ENCODE results near the gene CBARP.

- TF ChIP-seq TAF1 (IDR thresholded peaks at IDR 0.05; ENCODE audit: borderline replicate concordance, insufficient read depth, low read length): no peak
- no peak for TF ChIP-seq SIN3A (IDR thresholded peaks at IDR 0.05; ENCODE audit: borderline replicate concordance, insufficient read depth, low read length)
These were observed 12.2 kb upstream of the CBARP start for GRCh38 chr19:1249990-1250436.

All from PFSK-1 (cell line).